ENCODE results near the gene AKAP17A.
A peak's percentile ranks its signal among the peaks of the same experiment; 100 is the strongest.

AKAP17A gene

GRCh38 chrX:1591863-1592469 lies 562 bp downstream of the AKAP17A start:
- peak overlapping the region; percentile 61 for H3K9ac ChIP-seq
- peaks cover 6% of the 10 kb centered on the region for H3K4me1 ChIP-seq (ENCODE audit: low read depth, poor library complexity, severe bottlenecking)
- H3K27ac ChIP-seq, result no peak overlapping the region
- H3K79me2 ChIP-seq (ENCODE audit: insufficient read depth, low read depth), result peaks cover 25% of the 10 kb centered on the region
- H3K27me3 ChIP-seq (ENCODE audit: insufficient read depth, low read depth), result no peaks in the 10 kb centered on the region
- H3K36me3 ChIP-seq (ENCODE audit: insufficient read depth), result no peaks in the 10 kb centered on the region; the same call in 1 of the 2 replicates
- H2AFZ ChIP-seq (ENCODE audit: low read depth), result no peak overlapping the region
- TF ChIP-seq CTCF (conservative IDR thresholded peaks at IDR 0.05; ENCODE audit: low read depth, low read length), result no peak
- no peaks in the 10 kb centered on the region for H4K20me1 ChIP-seq (ENCODE audit: insufficient read depth)
- no peak overlapping the region for H3K4me3 ChIP-seq (IDR thresholded peaks at IDR 0.05; ENCODE audit: insufficient read depth, low read depth, low read length)
- H3K4me2 ChIP-seq, result peak overlapping the region; percentile 63; the same call in 1 of the 2 replicates

GRCh38 chrX:1592470-1593142 lies 1.2 kb downstream of the AKAP17A start:
- no peak for TF ChIP-seq CTCF (conservative IDR thresholded peaks at IDR 0.05; ENCODE audit: low read depth, low read length)
- H3K4me1 ChIP-seq (ENCODE audit: low read depth, poor library complexity, severe bottlenecking), result peaks cover 2% of the 10 kb centered on the region
- peak overlapping the region; percentile 61; the same call in 1 of the 2 replicates for H3K9ac ChIP-seq
- no peak overlapping the region for H3K27ac ChIP-seq
- no peak overlapping the region for H3K4me3 ChIP-seq (IDR thresholded peaks at IDR 0.05; ENCODE audit: insufficient read depth, low read depth, low read length)
- no peaks in the 10 kb centered on the region; the same call in 1 of the 2 replicates for H3K36me3 ChIP-seq (ENCODE audit: insufficient read depth)
- H3K27me3 ChIP-seq (ENCODE audit: insufficient read depth, low read depth), result no peaks in the 10 kb centered on the region
- peak overlapping the region; percentile 63; the same call in 1 of the 2 replicates for H3K4me2 ChIP-seq
- H3K79me2 ChIP-seq (ENCODE audit: insufficient read depth, low read depth), result peaks cover 25% of the 10 kb centered on the region
- H4K20me1 ChIP-seq (ENCODE audit: insufficient read depth), result no peaks in the 10 kb centered on the region
- H2AFZ ChIP-seq (ENCODE audit: low read depth), result no peak overlapping the region

- Histone ChIP-seq H3K4me1 (ENCODE audit: low read depth, poor library complexity, severe bottlenecking) (peaks cover 2% of the 10 kb centered on the region), H3K36me3 (ENCODE audit: insufficient read depth) (no peaks in the 10 kb centered on the region; the same call in 1 of the 2 replicates), H3K9ac (no peak overlapping the region), H3K27me3 (ENCODE audit: insufficient read depth, low read depth) (no peaks in the 10 kb centered on the region), H3K4me2 (peak overlapping the region; percentile 63; the same call in 1 of the 2 replicates), H4K20me1 (ENCODE audit: insufficient read depth) (no peaks in the 10 kb centered on the region), H3K4me3 (IDR thresholded peaks at IDR 0.05; ENCODE audit: insufficient read depth, low read depth, low read length) (no peak overlapping the region), H3K27ac (no peak overlapping the region), H3K79me2 (ENCODE audit: insufficient read depth, low read depth) (peaks cover 25% of the 10 kb centered on the region), H2AFZ (ENCODE audit: low read depth) (no peak overlapping the region)
- no peak for TF ChIP-seq CTCF (conservative IDR thresholded peaks at IDR 0.05; ENCODE audit: low read depth, low read length)
Measured at GRCh38 chrX:1593286-1594271, 2.2 kb downstream of the AKAP17A start.

- no peak overlapping the region for H2AFZ ChIP-seq (ENCODE audit: low read depth)
- H3K9ac ChIP-seq, result no peak overlapping the region
Measured at GRCh38 chrX:1595711-1596060, 4.3 kb downstream of the AKAP17A start.

More at GRCh38 chrX:1595711-1596060, 4.3 kb downstream of the AKAP17A start:
- Histone ChIP-seq H3K79me2 (ENCODE audit: insufficient read depth, low read depth) (peaks cover 25% of the 10 kb centered on the region), H3K27ac (no peak overlapping the region), H4K20me1 (ENCODE audit: insufficient read depth) (no peaks in the 10 kb centered on the region), H3K36me3 (ENCODE audit: insufficient read depth) (no peaks in the 10 kb centered on the region; the same call in 1 of the 2 replicates), H3K27me3 (ENCODE audit: insufficient read depth, low read depth) (no peaks in the 10 kb centered on the region), H3K4me3 (IDR thresholded peaks at IDR 0.05; ENCODE audit: insufficient read depth, low read depth, low read length) (no peak overlapping the region), H3K4me1 (ENCODE audit: low read depth, poor library complexity, severe bottlenecking) (no peaks in the 10 kb centered on the region), H3K4me2 (no peak overlapping the region)
- no peak for TF ChIP-seq CTCF (conservative IDR thresholded peaks at IDR 0.05; ENCODE audit: low read depth, low read length)
